IPS DF 4.7 (cell line): ENCODE measurements around the gene ILK.

Experiments used
- DNase-seq: peaks from one replicate; pipeline ENCODE4 v3.0.0-alpha.2; 2013; ENCODE audit warnings: low spot score; ENCODE audit errors: extremely low read depth

ILK gene

DNA sequence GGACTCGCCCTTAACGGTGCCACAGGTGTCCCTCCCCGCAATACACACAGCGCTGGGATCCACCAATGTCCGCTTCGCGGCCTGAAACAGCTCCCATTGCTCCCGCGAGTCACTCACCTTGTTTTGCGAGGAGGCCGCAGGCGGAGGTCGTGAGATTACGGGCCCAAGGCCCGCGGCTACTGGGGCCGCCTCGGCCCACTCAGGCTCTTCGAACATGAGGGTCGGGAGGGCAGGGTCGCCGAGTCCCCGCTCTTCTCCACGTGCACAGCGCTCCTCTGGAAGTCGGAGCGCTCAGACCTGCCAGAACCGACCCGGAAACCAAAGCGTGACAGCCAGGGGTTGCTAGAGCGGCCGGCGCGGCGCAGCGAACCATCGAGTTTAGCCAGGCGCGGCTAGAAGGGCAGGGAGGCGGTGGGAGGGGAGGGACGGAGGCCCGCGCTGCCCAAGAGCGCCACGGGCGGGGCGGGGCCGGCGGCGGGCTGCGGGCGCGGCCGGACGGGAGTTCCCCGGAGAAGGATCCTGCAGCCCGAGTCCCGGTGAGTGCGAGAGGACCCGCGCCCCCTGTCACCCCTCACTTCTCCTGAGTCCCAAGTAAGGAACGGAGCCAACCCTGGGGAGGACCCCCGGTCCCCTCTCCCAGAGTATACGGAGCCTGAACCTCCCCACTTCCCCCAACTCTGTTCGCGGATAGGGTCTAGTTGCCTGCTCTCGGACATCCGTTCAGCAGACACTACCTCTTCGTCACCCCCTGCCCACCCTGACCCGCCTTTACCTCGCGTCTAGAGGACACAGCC, at the start of gene ILK, which contains the start of gene RRP8:
ILK (plus strand) TSS at position 488 of the 794 bp plus-strand sequence. CDS start 498 bp downstream, outside the sequence.
RRP8 (minus strand) TSS at position 330 of the 794 bp plus-strand sequence; CDS start at position 216, 114 bp downstream.
- DNase-seq = no peak

DNA sequence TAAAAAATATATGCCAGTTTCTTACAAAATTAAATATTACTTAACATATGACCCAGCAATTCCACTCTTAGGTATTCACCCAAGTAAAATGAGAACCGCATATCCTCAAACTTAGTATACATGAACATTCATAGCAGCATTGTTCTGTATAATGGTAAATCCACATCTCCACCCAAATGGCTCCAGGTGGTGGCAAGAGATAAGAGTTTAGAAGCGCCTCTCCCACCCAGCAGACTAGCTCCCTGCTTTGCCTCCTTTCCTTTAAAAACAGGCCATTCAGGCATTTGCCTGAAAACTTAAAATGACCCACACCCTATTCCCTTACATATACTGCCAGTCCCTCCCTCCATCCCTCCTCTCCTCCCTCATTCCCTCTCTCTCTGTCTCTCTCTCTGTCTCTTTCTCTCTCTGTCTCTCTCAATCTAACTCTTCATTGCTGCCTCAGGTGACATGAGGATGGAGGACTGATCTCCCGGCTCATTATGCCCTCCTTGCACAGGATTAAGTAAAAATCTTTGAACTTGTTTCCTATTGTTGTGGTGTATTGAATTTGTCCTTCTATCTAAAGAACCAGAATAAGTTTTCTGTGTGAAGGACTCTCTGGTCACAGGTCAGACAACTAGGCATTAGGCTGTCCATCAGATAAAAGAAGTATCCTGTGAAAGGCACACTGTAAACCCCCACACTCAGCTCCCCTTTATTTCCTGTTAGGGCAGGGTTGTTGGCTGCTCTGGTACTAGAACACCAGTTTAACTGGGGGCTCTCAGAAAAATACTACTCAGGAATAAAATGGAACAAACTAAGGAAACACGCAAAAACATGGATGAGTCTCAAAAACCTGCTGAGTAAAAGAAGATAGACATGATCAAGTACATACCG, 48.5 kb upstream of the ILK start:
- DNase-seq = no peak

DNA sequence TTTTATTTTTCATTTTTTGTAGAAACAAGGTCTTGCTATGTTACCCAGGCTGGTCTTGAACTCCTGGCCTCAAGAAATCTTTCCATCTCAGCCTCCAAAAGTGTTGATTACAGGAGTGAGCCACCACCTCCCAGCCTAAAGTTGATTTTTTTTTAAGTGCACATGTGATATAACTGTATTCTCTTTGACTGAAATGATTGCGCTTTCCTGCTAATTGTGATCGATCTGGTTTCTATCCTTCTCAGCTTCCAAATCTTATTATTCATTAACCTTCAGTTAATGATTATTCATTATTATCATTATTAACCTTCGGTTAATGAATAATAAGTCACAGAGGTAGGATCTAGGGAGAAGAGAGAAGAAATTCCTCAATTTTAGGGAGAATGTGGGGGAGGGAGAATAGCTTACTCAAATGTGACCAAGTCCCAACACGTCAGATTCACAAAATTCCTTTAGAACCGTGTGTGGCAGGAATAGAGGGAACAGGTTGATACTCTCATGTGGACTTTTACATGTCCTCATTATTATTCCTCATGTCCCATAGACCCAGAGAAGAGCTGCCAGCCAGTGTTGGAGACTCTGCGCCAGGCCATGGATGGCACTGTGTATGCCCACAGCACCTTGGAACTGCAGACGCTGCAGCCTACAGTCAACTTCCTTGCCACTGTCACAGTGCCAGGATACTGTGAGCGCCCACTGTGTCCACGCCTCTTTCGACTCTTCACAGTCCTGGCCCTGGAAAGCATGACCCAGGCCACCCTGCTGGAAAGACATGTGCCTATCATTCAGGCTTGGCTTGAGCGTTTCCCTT, 47.2 kb upstream of the ILK start:
- no peak for DNase-seq

DNA sequence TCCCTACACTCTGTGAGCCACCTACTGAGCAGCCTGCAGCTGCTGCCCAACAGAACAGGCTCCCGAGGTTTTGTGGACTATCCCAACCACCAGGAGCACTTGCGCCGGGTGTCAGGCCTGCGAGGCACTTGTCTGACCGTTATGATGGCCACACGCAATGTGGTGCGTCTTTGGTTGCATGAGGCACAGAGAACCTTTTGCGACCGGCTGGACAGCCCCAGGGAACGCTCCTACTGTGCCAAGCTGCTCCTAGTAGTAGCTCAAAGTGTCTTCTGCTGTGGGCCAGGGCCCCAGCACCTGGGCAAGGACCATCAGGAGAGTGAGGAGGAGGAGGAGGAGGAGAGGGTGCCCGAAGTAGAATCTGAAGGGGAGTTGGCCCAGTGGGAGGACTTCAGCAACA, 46.5 kb upstream of the ILK start:
- no peak for DNase-seq

DNA sequence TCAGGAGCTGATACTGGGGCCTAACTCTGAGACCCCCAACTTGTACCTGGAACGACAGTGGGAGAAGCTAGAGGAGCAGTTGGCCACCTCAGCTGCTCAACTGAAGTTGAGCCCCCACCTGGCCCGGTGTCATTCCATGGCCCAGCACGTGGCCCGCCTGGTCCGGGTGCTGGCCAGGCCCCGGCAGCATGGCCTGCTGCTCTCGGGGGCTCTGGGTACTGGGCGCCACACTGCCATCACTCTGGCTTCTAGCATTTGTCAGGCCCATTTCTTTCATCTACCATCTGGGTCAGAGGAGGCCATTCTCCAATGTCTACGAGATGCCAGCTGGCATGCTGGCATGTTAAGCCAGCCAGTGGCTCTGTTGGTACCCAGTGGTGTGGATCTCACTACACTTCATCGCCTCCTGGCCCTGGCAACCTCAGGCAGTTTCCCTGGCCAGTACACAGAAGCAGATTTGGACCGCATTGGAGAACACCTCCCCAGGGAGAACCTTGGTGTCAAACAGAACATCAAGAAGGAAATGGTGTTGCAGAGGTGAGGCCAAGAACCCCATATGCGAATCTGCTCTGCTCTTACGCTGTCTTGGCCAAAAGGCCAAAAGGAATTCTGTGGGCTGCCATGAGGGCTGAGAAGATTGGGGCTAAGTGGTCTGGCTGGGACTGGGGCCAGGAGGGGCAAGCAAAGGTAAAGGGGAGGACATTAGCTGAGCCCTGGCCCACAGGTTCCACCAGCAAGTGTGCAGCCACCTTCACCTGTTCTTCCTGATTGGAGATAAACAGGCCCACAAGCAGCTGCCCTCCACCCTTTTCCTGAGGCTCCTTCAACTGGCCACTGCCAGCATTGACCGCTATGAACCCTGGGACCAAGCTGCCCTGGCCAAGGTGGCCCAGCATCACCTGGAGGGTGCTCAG, 45.6 kb upstream of the ILK start:
- DNase-seq = no peak

DNA sequence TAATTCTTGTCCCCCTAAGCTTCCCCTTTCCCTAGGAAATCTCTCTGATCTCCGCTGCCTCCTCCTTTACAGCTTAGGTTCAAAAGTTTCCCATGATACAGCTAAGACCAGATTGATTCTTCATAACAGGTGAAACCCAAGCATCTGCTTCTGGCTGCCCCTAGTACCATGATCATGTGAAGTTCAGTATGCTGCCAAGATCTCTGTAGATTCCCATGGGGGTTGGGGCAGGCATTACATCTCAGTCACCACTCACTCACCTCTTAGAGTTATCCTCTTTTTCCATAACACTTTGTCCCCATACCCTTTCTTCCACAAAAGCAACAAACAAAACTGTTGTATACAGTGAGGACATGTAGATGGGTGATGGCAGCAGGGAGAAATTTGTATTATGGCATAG, 44.2 kb upstream of the ILK start:
- no peak for DNase-seq

DNA sequence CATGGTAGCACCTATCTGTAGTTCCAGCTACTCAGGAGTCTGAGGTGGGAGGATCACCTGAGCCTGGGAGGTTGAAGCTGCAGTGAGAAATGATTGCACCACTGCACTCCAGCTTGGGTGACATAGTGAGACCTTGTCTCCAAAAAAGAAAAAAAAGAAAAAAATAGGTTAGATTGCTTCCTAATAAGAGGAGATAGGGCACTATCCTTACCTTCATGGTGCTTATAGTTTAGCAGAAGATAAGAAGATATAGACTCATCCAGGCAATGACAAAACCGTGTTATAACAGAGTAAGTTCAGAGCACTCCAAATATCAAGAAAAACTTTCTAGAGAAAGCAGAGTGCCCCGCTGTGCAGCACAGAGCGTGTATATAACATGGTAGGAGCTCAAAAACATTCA, 42.3 kb upstream of the ILK start:
- no peak for DNase-seq

DNA sequence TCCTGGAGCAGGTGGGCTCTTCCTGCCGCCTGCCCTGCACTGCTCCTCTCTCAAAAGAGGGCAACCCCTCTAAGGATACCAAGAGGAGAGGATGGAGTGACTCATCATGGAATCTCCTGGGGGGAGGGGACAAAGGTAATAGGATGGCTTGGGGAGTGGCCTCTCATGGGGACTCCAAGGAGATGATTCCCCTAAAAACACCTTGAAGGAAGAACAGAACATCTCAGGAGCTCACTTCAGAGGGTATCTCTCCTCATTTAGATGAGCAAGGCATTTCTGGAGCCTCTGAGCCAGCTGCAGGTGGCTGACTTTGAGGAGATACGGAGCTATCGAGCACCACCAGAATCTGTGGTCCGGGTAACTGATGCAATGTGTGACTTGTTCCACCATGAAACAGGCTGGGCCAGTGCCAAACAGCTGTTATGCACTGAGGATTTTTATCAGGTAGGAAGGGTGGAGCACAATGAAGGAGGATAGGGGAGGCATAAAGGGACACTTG, 40.4 kb upstream of the ILK start:
- DNase-seq = no peak

DNA sequence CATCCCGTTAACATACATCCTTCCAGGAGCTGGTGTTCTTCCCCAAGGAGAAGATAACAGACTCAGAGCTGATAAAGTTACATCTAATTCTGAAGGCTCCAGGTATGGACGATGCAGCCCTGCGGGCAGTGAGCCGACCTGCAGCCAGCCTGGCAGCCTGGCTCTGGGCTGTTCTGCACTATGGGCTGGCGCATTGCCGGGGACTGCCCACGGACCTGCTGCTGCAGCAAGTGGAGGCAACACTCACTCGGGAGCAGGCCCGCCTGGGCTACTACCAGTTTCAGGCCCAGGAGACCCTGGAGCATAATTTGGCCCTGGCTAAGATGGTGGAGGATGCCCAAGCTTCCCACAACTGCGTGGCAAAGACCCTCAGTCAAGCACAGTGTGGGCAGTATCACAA, 39.9 kb upstream of the ILK start:
- no peak for DNase-seq

DNA sequence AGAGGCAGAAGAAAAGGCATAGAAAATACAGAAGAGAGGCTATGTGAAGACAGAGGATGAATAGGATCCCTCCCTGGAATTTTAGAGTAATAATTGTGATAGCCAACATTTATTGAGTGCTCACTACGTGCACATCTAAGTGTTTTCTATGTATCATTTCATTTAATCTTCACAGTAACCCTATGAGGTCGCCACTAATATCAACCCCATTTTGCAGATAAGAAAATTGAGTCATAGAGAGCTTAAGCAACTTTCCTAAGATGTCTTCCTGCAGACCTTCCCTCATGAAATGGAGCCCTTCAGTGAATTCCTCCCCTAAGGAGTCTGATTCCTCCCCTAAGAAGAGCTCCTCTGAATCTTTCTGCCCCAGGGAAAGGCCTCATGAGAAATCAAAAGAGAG, 38.2 kb upstream of the ILK start:
- DNase-seq = no peak

DNA sequence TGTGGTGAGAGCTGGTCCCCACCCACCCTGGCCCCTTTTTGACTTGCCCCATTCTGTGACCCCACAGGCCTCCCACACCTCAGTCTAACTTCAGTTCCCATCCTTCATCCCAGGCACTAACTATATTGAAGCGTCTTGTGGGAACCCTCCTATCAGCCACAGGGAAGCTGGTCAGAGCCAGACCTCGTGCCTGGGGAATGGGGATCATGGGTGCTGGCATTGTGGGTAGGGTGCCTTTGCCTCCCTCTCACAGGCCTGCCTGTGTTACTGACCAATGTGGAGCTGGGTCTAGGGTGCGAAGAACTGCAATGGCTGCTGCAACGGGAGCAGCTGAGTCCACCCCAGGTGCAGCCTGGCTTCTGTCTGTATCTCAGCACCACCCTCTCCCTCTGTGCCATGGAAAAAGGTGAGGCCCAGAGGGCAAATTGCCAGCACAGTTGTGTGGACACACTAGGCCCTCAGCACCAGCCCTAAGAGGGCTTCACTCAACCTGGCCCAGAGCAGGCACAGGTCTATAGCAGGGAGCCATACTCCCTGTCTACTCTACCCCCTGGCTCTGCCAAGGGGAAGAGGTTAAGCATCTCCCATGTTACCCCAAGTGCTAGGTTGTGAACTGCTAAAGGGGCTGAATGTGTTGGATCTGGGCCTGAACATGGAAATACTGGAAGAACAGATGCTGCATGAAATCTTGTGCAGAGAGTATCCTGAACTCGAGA, 37.4 kb upstream of the ILK start:
- no peak for DNase-seq

DNA sequence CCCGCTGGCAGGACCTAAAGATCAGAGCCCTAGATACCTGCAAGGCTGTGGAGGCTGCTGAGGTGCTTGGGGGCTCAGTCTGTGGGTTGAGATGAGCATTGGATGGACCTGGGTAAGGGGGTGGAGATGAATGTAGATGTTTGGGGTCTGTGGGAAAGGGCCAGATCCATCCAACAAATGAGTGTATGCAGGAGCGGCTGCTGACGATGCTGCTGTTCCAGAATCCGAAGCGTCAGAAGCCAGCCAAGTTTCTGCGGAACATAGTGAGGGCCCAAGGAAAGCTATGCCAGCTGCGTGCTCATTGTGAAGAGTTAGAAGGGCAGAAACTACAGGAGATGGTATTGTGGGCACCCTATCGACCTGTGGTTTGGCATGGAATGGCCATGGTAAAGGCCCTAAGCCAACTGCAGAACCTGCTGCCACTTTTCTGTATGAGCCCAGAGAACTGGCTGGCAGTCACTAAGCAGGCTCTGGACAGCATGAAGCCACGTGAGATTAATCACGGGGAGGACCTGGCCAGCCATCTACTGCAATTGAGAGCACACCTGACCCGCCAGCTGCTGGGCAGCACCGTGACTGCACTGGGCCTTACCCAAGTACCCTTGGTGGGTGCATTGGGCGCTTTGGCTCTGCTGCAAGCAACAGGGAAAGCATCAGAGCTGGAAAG, 36.7 kb upstream of the ILK start:
- DNase-seq = no peak

DNA sequence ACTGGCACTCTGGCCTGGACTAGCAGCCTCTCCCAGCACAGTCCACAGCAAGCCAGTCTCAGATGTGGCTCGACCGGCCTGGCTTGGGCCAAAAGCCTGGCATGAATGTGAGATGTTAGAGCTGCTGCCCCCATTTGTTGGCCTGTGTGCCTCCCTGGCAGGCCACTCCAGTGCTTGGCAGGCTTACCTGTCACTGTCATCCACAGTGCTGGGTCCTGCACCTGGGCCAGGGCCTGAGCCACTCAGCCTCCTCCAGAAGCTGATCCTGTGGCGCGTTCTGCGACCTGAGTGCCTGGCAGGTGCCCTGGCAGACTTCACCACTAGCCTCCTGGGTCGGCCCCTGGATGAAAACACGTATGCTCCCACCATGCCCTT, 36.2 kb upstream of the ILK start:
- DNase-seq = no peak

DNA sequence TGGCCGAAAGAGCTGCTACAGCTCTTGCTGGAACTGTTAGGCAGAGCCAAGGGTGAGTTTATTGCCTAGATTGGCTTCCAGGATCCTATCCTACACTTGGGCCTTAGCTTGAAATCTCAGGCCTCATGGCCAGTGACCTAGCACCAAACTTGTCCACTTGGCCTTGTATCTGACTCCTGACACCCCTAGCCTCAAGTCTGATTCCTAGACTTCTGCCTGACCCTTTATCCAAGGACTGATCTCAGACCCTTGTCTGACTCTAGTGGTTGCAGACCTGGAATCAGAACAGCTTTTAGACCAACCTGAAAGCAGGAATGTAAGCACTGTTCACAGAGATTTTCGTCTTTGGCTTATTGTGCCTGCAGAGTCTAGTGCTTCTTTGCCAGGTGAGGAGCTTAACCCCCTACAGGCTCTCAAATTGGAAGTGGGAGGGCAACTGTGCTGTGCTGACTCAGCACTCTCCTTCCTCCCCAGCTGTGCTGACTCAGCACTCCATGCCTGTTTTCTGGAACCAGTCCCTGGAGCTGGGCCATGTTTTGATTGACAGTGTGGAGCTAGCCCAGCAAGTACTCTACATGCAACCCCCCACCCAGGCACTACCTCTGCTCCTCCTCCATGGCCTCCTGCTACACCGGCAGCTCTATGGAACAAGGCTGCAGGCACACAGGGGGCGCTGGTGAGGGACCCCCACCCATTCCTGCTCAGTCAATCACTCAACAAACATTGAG, 35.2 kb upstream of the ILK start:
- no peak for DNase-seq

DNA sequence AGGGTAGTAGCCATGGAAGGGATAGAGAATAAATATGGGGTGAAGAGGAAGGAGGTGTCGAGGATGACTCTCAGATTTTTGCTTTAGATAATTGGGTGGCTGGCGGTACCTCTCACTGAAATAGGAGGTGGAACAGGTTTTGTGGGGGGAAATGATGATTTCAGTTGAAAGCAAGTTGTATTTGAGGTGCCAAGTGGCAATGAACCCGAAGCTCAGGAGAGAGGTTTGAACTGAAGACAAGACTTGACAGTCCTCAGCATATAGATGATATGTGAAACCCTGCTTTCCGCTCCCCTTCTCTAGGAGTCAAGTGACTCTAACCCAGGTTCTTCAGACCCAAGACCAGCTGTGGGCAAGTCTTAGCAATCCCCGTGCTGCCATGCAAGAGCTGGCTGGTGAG, 33.9 kb upstream of the ILK start:
- no peak for DNase-seq

DNA sequence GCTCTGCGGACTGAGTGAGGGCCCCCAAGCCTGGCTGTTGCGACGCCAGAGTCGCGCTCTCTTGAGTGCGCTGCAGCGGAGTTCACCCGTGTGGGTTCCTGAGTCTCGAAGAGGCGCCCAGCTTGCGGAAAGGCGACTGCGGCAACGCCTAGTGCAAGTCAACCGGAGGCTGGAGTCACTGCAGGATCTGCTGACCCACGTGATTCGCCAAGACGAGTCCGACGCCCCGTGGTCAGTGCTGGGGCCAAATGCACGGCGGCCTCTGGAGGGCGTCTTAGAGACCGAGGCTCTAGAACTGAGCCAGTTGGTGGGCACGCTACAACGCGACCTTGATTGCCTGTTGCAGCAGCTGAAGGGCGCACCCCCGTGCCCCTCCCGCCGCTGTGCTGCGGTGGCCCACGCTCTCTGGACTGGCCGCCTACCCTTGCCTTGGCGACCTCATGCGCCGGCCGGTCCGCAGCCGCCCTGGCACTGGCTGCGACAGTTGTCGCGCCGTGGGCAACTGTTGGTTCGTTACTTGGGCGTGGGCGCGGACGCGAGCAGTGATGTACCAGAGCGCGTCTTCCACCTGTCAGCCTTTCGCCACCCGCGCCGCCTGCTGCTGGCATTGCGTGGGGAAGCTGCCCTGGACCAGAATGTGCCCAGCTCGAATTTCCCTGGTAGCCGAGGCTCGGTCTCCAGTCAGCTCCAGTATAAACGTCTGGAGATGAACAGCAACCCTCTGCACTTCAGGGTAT, 32.7 kb upstream of the ILK start:
- DNase-seq = no peak

DNA sequence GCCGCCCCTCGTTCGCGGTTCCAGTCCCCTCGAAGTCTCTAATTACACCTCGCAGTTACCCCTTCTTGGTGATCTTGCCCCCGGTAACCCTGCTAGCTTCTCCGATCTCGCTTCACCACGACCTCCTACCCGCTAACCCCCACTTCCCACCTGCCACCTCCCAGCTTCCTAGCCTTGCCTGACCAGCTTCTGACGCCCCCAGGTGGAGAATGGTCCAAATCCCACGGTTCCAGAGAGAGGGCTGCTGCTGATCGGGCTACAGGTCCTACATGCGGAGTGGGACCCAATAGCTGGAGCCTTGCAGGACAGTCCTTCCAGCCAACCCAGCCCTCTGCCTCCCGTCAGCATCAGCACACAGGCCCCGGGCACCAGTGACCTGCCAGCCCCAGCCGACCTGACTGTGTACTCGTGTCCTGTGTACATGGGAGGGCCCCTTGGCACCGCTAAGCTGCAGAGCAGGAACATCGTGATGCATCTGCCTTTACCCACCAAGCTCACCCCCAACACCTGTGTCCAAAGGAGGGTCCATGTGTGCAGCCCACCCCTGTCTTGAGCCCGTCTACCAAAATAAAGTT, 32.1 kb upstream of the ILK start:
- DNase-seq = no peak

DNA sequence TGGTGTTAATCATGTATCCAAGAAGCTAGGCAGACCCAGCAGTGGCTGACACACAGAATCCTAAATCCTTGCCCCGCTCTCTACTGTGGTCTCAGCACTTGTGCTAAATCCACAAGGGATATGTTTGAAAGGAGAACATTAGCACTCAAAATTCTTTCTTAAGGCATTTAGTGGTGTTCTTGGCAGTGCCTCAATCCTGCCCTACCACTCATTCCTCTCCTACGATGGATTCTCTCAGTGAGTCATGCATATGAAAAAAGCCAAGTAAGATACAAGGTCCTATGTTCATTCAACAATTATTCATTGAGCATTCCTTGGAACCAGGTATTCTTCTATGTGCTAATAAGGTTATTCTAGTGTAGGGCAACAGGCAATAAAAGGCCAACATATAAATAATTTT, 31.4 kb upstream of the ILK start:
- DNase-seq = no peak
